ENCODE data around the gene LAIR2.
A peak's percentile ranks its signal among the peaks of the same experiment; 100 is the strongest.

The LAIR2 gene

DNA sequence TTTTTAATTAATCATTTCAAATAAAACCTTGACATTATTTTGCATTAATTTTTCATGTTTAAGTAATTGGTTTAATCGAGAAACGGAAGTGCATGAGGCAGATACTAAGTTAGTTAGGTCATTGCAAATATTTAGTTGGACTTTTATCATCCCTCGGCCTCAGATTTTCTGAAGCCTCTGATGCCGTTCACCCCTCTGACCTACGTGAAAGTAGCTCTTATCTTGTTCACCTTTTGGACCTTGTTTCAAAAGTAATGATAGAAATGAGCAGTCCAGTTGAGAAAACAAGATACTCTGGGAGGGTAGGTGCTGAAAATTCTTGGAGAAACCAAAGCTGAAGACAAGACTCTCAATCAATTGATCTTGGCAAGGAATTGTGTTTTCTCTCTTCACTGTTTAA is 23.0 kb downstream of the LAIR2 start:
- DNase-seq, result no peak
- H4K12ac ChIP-seq (ENCODE audit: low read depth, low read length), result no peak overlapping the region
- WGBS (ENCODE audit: extremely low coverage, insufficient coverage, insufficient read length), result no CpG with 5 or more reads among the region's 5 CpGs
- no peak overlapping the region for H2AK5ac ChIP-seq (ENCODE audit: low read length)
- H4K91ac ChIP-seq (ENCODE audit: low read depth, low read length), result no peak overlapping the region
- H3K18ac ChIP-seq (ENCODE audit: low read length), result no peak overlapping the region
- H3K79me2 ChIP-seq (ENCODE audit: control insufficient read depth, insufficient read depth, low read length, poor library complexity), result no peaks in the 10 kb centered on the region
- H3K79me1 ChIP-seq (ENCODE audit: low read length), result no peaks in the 10 kb centered on the region
- H2AFZ ChIP-seq (ENCODE audit: insufficient read depth, low read length, poor library complexity), result no peak overlapping the region
- no peak overlapping the region for H3K27ac ChIP-seq (ENCODE audit: low read depth, low read length)
- H3K36me3 ChIP-seq (ENCODE audit: control insufficient read depth in 1 of 2, insufficient read depth in 2 of 2, low read length in 2 of 2), result no peaks in the 10 kb centered on the region
- no peaks in the 10 kb centered on the region for H3K4me1 ChIP-seq (ENCODE audit: control insufficient read depth in 1 of 2, insufficient read depth in 2 of 2, low read length in 2 of 2)
- H3K4me2 ChIP-seq (ENCODE audit: low read length), result no peak overlapping the region
- no peak overlapping the region for H3K9ac ChIP-seq (ENCODE audit: low read length)
- no peak overlapping the region for H2BK12ac ChIP-seq (ENCODE audit: low read length)
- H3K9me3 ChIP-seq (ENCODE audit: insufficient read depth, low read depth, low read length), result peaks cover 28% of the 10 kb centered on the region
- no peak overlapping the region for H2BK120ac ChIP-seq (ENCODE audit: insufficient read depth, low read length, poor library complexity)
- H3K4ac ChIP-seq (ENCODE audit: low read depth, low read length), result no peak overlapping the region
- no peak overlapping the region for H3K4me3 ChIP-seq (ENCODE audit: low read depth, low read length)
- no peak overlapping the region for H3K14ac ChIP-seq (ENCODE audit: low read length)
- no peak overlapping the region for H2BK5ac ChIP-seq (ENCODE audit: low read depth, low read length, poor library complexity)
- no peak overlapping the region for H4K8ac ChIP-seq (ENCODE audit: low read depth, low read length)
- H3K23ac ChIP-seq (ENCODE audit: low read length), result no peak overlapping the region
- H3K27me3 ChIP-seq (ENCODE audit: insufficient read depth, low read length), result no peaks in the 10 kb centered on the region

DNA sequence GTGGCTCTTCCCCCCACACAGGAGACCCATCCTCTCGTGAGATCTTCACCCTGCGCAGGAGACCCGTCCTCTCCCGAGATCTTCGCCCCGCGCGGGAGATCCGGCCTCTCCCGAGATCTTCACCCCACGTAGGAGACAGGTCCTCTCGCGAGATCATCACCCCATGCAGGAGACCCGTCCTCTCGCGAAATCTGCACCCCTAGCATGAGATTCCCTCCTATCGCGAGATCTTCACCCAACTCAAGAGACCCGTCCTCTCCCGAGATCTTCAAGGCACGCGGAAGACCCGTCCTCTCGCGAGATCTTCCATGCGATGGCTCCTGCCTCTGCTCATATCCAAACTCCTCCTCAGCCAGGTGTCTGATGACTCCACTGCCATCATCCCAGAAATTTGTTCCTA is 24.3 kb downstream of the LAIR2 start:
- Histone ChIP-seq H3K27me3 (ENCODE audit: insufficient read depth, low read length) (no peaks in the 10 kb centered on the region), H4K12ac (ENCODE audit: low read depth, low read length) (peak overlapping the region; percentile 46), H2BK120ac (ENCODE audit: insufficient read depth, low read length, poor library complexity) (no peak overlapping the region), H4K91ac (ENCODE audit: low read depth, low read length) (no peak overlapping the region), H2AFZ (ENCODE audit: insufficient read depth, low read length, poor library complexity) (no peak overlapping the region), H3K4me2 (ENCODE audit: low read length) (no peak overlapping the region), H2BK12ac (ENCODE audit: low read length) (no peak overlapping the region), H3K14ac (ENCODE audit: low read length) (no peak overlapping the region), H3K4ac (ENCODE audit: low read depth, low read length) (no peak overlapping the region), H3K79me2 (ENCODE audit: control insufficient read depth, insufficient read depth, low read length, poor library complexity) (no peaks in the 10 kb centered on the region), H3K36me3 (ENCODE audit: control insufficient read depth in 1 of 2, insufficient read depth in 2 of 2, low read length in 2 of 2) (no peaks in the 10 kb centered on the region), H3K9me3 (ENCODE audit: insufficient read depth, low read depth, low read length) (peaks cover 17% of the 10 kb centered on the region), H2BK5ac (ENCODE audit: low read depth, low read length, poor library complexity) (no peak overlapping the region), H4K8ac (ENCODE audit: low read depth, low read length) (no peak overlapping the region), H3K4me1 (ENCODE audit: control insufficient read depth in 1 of 2, insufficient read depth in 2 of 2, low read length in 2 of 2) (no peaks in the 10 kb centered on the region), H3K18ac (ENCODE audit: low read length) (no peak overlapping the region), H3K27ac (ENCODE audit: low read depth, low read length) (no peak overlapping the region), H3K4me3 (ENCODE audit: low read depth, low read length) (no peak overlapping the region), H3K9ac (ENCODE audit: low read length) (no peak overlapping the region), H2AK5ac (ENCODE audit: low read length) (no peak overlapping the region), H3K79me1 (ENCODE audit: low read length) (no peaks in the 10 kb centered on the region), H3K23ac (ENCODE audit: low read length) (no peak overlapping the region)
- DNase-seq, result no peak
- WGBS (ENCODE audit: extremely low coverage, insufficient coverage, insufficient read length), result no CpG with 5 or more reads among the region's 26 CpGs

DNA sequence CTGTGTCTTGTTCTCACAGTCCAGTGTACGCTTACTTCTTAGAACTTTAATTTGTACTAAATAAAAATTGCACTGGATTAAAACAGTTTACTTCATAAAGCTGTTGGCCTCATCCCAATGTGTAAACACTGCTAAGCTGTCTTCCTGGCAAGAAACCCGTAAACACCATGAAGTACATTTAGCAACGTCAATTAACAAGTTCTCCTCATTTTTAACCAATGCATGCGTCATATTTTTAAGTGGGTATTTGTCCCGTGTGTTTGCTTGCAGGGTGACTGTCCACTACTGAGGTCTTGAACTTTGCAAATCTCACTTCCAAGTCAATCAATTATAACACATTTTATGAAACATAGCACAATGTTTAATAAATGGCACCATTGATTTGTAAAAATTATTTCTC is 28.2 kb downstream of the LAIR2 start:
- no peaks in the 10 kb centered on the region for H3K79me2 ChIP-seq (ENCODE audit: control insufficient read depth, insufficient read depth, low read length, poor library complexity)
- no peak overlapping the region for H3K18ac ChIP-seq (ENCODE audit: low read length)
- no peaks in the 10 kb centered on the region for H3K36me3 ChIP-seq (ENCODE audit: control insufficient read depth in 1 of 2, insufficient read depth in 2 of 2, low read length in 2 of 2)
- H4K8ac ChIP-seq (ENCODE audit: low read depth, low read length), result no peak overlapping the region
- no peak overlapping the region for H3K4ac ChIP-seq (ENCODE audit: low read depth, low read length)
- H3K27me3 ChIP-seq (ENCODE audit: insufficient read depth, low read length), result no peaks in the 10 kb centered on the region
- H3K9me3 ChIP-seq (ENCODE audit: insufficient read depth, low read depth, low read length), result peaks cover 33% of the 10 kb centered on the region
- no peak overlapping the region for H3K14ac ChIP-seq (ENCODE audit: low read length)
- no peak overlapping the region for H4K12ac ChIP-seq (ENCODE audit: low read depth, low read length)
- no CpG with 5 or more reads among the region's 5 CpGs for WGBS (ENCODE audit: extremely low coverage, insufficient coverage, insufficient read length)
- no peak overlapping the region for H3K23ac ChIP-seq (ENCODE audit: low read length)
- no peak overlapping the region for H3K4me2 ChIP-seq (ENCODE audit: low read length)
- no peak for DNase-seq
- no peak overlapping the region for H2BK120ac ChIP-seq (ENCODE audit: insufficient read depth, low read length, poor library complexity)
- no peaks in the 10 kb centered on the region for H3K79me1 ChIP-seq (ENCODE audit: low read length)
- no peak overlapping the region for H2BK12ac ChIP-seq (ENCODE audit: low read length)
- H3K9ac ChIP-seq (ENCODE audit: low read length), result no peak overlapping the region
- no peaks in the 10 kb centered on the region for H3K4me1 ChIP-seq (ENCODE audit: control insufficient read depth in 1 of 2, insufficient read depth in 2 of 2, low read length in 2 of 2)
- H2BK5ac ChIP-seq (ENCODE audit: low read depth, low read length, poor library complexity), result no peak overlapping the region
- H2AK5ac ChIP-seq (ENCODE audit: low read length), result no peak overlapping the region
- H3K27ac ChIP-seq (ENCODE audit: low read depth, low read length), result no peak overlapping the region
- no peak overlapping the region for H3K4me3 ChIP-seq (ENCODE audit: low read depth, low read length)
- no peak overlapping the region for H4K91ac ChIP-seq (ENCODE audit: low read depth, low read length)
- H2AFZ ChIP-seq (ENCODE audit: insufficient read depth, low read length, poor library complexity), result no peak overlapping the region

DNA sequence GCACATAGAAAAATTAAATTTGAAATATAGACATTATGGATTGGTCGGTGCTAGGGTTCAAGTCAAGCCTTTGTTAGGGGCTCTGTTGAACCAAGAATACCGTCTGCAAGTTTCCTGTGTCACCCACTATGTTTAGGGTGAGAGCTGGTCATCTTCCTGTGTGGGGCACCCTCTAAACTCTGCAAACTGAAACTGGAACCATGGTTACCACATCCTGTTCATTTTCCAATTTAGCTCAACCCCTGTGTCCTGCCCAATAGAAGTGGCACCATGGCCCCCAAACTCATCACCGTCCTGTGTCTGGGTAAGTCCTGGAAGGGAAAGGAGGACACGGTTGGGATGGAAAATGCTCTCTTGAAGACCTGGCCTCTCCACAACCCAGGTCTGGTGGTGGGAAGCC is 29.9 kb downstream of the LAIR2 start:
- H3K36me3 ChIP-seq (ENCODE audit: control insufficient read depth in 1 of 2, insufficient read depth in 2 of 2, low read length in 2 of 2), result no peaks in the 10 kb centered on the region
- no peak overlapping the region for H3K18ac ChIP-seq (ENCODE audit: low read length)
- no peaks in the 10 kb centered on the region for H3K27me3 ChIP-seq (ENCODE audit: insufficient read depth, low read length)
- H4K91ac ChIP-seq (ENCODE audit: low read depth, low read length), result no peak overlapping the region
- no peak overlapping the region for H3K14ac ChIP-seq (ENCODE audit: low read length)
- no peak overlapping the region for H3K4me3 ChIP-seq (ENCODE audit: low read depth, low read length)
- no peak overlapping the region for H3K9ac ChIP-seq (ENCODE audit: low read length)
- H2BK120ac ChIP-seq (ENCODE audit: insufficient read depth, low read length, poor library complexity), result no peak overlapping the region
- no peak overlapping the region for H4K8ac ChIP-seq (ENCODE audit: low read depth, low read length)
- no peak overlapping the region for H3K27ac ChIP-seq (ENCODE audit: low read depth, low read length)
- no peak overlapping the region for H3K4me2 ChIP-seq (ENCODE audit: low read length)
- no peak overlapping the region for H3K4ac ChIP-seq (ENCODE audit: low read depth, low read length)
- H2AK5ac ChIP-seq (ENCODE audit: low read length), result no peak overlapping the region
- H3K4me1 ChIP-seq (ENCODE audit: control insufficient read depth in 1 of 2, insufficient read depth in 2 of 2, low read length in 2 of 2), result no peaks in the 10 kb centered on the region
- no peak overlapping the region for H4K12ac ChIP-seq (ENCODE audit: low read depth, low read length)
- H2BK5ac ChIP-seq (ENCODE audit: low read depth, low read length, poor library complexity), result no peak overlapping the region
- no peak overlapping the region for H3K23ac ChIP-seq (ENCODE audit: low read length)
- DNase-seq, result no peak
- no CpG with 5 or more reads among the region's 4 CpGs for WGBS (ENCODE audit: extremely low coverage, insufficient coverage, insufficient read length)
- no peaks in the 10 kb centered on the region for H3K79me2 ChIP-seq (ENCODE audit: control insufficient read depth, insufficient read depth, low read length, poor library complexity)
- H2AFZ ChIP-seq (ENCODE audit: insufficient read depth, low read length, poor library complexity), result no peak overlapping the region
- H2BK12ac ChIP-seq (ENCODE audit: low read length), result no peak overlapping the region
- peaks cover 35% of the 10 kb centered on the region for H3K9me3 ChIP-seq (ENCODE audit: insufficient read depth, low read depth, low read length)
- H3K79me1 ChIP-seq (ENCODE audit: low read length), result no peaks in the 10 kb centered on the region
